ENCODE measurements around the gene ABCD4. TPM values are rescaled to one million over a fixed set of nuclear protein-coding genes. Genes with fewer than 3 reads are reported as not detected.

Gene ABCD4
- total and polyA plus RNA-seq, 3 experiments from 2014 or later = 25.0 to 40.5 (median 38.2) TPM

Other genes starting within 250 kb of the ABCD4 start
- 10 to 100 TPM; 10.6 to 12.5 TPM for gene ALDH6A1, start 218.5 kb downstream of the ABCD4 start, total RNA-seq
- 26.0 TPM for gene ALDH6A1, start 218.5 kb downstream of the ABCD4 start, polyA plus RNA-seq
- 10 to 100 TPM; 17.7 to 19.3 TPM for gene LIN52, start 218.0 kb downstream of the ABCD4 start, total RNA-seq
- 13.9 TPM for gene LIN52, start 218.0 kb downstream of the ABCD4 start, polyA plus RNA-seq
- gene VSX2, start 63.5 kb downstream of the ABCD4 start, total RNA-seq = not detected
- gene VSX2, start 63.5 kb downstream of the ABCD4 start, polyA plus RNA-seq = not detected
- gene VRTN, start 45.5 kb upstream of the ABCD4 start, total RNA-seq = not detected
- gene VRTN, start 45.5 kb upstream of the ABCD4 start, polyA plus RNA-seq = not detected
- gene SYNDIG1L, start 123.3 kb upstream of the ABCD4 start, total RNA-seq = not detected
- gene SYNDIG1L, start 123.3 kb upstream of the ABCD4 start, polyA plus RNA-seq = not detected
- gene NPC2, start 190.4 kb upstream of the ABCD4 start, total RNA-seq = 10 to 100 TPM; 17.1 to 18.3 TPM
- 75.6 TPM for gene NPC2, start 190.4 kb upstream of the ABCD4 start, polyA plus RNA-seq
- 10 to 100 TPM; 26.7 to 28.6 TPM for gene ISCA2, start 190.8 kb upstream of the ABCD4 start, total RNA-seq
- 77.8 TPM for gene ISCA2, start 190.8 kb upstream of the ABCD4 start, polyA plus RNA-seq

Data from CD8-positive, alpha-beta memory T cell (primary cell).